COR-L47 (cell line): ENCODE data around the gene PCYOX1L.

Experiments used
- DNase-seq: peaks from one replicate; lab custom pipeline; 2025; lab: John Stamatoyannopoulos, UW

The PCYOX1L gene

DNA sequence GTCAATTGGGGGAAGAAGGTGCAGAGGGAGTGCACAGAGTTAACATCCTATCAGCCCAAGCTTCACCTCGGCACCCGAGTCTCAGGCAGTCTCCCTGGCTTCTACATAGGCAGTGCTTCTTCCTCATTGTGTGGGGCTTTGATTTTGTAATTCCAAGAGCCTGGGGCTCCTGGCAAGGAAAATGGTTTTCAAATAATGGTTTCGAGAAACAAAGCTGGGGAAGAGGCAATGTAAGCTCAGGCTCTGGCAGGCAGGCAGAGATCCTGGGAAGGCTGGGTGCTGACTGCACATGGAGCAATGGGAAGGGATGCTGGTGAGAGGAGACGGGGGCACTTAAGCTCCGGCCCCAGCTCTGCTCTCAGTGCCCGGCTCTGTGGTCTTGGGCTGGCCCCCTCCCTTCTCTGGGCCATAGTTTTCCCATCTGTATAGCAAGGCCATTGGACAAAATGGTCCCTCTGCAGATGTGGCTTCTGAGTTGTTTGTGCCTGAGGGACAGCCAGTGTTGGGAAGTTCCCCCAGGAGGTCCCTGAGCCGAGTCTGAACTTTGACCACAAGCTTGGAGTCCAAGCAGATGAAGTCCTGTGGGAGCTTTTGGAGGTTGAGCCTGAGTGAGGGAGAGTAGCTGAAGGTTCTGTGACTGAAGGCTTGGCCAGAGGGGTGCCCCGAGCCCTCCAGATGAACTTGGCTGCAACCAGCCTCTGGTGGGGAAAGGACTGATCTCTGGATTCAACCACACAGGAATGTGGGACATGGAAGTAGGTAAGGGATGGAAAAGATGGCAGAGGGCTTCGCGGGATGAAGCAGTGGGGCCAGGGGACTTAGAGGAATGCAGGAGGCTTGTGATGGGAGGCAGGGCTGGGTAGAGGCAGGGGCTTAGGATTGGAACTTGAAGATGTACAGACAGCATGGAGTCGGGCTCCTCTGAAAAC is 49.7 kb downstream of the PCYOX1L start:
- DNase-seq: no peak

DNA sequence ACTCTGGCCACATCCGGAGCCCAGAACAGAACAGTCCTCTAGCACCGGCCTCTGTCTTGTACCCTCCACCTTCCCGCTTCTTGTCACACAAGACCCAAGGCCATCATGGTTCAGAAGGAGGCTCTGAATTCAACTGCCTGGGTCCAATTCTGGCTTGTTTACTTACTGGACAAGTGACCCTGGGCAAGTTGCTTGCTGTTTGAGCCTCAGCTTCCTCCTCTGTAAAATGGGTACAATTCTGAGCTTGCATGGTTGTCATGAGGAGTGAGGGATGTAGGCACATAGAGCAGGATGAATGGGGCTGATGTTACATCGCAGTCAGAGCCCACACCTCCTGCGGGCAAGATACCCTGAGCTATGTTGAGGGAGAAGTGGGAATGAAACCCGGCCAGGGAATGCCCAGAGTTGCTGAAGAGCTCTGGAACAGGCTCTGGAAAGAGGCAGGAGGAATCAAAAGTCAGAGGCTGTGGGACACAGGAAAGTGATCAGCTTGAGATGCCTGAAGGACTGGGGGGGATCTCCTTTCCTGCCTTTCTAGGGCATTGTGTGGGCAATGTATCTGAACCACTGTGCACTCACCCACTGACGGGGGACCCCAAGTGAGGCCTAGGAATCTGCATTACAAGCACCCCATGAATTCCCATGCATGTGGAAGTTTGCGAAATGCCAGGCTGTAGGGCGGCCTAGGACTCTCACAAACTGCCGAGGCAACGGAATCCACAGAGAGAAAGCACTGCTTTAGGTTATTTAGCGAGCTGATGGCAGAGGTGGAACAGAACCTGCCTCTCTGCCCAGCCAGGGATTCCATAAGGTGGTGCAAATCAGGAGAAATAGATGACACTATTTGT is 50.6 kb downstream of the PCYOX1L start:
- DNase-seq: no peak

DNA sequence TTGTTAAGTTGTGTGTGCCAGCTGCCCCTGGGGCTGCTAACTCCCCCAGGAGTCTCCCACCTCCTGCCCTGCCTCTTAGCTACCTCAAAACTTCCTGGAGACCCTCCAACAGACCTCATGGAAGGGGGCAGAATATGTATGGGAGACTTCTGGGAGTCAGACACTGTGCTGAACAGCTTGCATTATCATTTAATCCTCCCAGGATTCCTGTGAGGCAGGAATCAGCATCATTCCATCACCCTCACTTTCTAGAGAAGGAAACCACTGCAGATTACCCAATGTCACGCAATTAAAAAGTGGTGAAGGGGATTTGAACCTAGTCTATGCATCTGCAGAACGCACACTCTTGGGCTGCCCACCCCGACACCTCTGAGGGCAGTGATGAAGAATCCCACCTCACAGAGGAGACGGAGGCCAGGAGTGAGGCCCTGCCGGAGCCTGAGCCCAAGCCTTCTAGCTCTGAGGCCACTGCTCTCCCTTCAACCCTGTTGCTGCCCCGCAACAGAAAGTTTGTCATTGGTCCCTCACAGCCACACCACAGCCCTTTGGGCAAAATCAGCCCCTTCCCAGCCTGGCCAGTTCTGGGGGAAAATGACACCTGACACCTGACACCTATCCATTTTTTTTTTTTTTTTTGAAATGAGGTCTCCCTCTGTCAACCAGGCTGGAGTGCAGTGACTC is 51.6 kb downstream of the PCYOX1L start:
- no peak for DNase-seq

DNA sequence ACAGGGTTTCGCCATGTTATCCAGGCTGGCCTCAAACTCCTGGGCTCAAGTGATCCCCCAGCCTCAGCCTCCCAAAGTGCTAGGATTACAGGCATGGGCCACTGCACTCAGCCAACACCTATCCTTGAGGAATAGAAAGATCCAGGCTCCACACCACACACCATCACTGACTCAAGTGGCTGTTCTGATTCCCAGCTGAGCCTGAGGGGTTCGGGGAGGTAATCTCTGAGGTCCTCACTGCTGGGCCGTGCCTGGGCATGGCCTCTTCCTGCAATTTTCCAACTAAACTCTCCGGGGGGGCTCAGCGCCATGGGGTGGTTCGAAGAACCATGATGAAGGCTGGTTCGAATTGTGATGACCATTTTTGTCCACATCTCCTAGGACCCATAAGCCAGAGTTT is 52.2 kb downstream of the PCYOX1L start:
- DNase-seq: no peak

DNA sequence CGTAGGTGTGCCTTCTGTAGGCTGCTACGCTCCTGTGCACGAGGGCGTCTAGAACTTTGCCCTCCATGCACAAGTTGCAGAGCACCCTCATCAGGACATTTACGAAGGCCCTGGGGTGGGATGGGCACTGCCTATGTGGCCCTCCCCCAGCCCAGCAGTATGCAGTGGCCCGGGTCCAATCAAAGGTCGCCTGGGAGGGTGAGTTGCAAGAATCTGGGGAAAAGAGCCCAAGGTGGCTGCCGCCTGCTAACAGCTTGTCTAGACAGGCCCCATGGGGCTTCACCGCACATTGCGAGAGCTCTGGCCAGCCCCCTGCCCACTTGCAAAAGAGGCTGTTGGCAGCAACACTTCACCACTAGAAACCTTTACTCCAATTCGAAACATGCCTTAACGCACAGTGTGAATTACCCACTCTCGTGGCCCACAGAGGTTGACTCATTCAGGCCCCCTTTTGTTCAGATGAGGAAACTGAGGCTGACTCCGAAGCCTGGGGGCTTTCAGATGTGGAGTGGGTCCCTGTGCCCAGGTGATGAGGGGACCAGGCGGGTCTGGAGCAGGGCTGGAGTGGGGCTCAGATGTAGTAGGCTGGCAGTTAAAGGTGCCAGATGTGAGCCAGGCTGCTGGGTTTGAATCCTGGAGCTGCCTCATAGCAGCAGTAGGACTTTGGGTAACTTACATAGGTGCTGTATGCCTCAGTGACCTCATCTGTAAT is 53.0 kb downstream of the PCYOX1L start:
- DNase-seq: no peak

DNA sequence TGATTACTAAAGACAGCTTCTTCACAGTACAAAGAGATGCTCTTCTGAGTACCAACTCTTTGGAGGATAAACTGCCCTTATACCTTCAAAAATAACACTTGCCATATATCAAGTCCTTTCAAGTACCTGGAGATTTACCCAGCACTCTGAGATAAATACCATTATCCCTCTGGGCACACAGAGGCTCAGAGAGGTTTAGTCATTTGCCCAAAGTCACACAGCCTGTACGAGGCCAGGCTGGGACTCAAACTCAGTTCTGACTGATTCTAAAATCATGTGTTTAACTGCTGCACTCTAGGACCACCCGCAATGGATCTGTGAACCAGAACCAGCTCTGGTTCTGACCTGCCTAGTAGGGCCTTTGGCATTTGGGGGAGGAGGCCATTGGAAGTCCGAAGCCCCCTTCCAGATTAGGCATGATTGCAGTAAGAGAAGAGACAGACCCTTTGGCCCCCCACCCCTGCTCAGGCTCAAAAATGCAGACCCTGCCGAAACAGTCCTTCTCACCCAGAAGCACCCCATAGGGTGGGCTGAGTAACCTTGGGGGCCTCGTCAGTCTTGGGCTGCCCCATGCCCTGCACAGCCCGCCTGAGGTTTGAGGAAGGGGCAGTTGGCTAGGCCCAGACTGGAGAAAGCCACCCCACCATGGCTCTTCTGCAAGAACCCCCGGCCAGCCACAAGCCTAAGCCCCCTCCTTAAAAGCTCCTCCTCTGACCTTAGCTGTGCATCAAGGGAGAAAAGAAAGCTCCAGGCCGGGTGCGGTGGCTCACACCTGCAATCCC is 54.1 kb downstream of the PCYOX1L start:
- no peak for DNase-seq

DNA sequence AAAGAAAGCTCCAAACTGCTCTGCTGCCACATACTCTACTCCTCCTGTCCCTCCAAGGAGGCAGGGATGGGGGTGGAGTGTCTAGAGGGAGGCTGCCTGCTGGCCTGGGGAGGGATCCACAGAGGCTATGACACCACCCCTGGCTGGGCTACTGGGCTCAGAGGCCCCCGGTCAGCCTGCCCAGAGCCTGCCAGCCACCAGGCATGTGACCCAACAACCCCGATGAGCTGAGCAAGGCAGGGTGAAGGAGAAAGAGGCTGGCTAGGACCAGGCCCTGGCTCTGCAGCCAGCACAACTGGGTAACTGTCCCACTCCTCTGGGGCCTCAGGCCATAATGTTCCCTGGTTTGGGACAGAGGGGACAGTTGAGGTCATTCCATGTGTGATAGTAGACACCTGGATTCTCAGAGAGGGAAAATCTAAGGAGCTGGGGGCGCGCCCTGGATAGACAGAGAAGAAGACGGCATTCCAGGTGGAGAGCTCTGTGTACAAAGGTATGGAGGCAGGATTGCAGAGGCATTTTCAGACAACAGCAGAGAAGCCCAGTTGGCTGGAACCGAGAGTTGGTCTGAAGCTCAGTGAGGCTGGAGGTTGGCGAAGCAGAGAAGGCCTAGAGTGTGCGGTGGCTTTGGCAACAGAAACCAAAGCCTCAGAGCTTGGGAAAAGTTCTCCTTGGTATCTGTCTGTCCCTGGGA is 55.1 kb downstream of the PCYOX1L start:
- no peak for DNase-seq

DNA sequence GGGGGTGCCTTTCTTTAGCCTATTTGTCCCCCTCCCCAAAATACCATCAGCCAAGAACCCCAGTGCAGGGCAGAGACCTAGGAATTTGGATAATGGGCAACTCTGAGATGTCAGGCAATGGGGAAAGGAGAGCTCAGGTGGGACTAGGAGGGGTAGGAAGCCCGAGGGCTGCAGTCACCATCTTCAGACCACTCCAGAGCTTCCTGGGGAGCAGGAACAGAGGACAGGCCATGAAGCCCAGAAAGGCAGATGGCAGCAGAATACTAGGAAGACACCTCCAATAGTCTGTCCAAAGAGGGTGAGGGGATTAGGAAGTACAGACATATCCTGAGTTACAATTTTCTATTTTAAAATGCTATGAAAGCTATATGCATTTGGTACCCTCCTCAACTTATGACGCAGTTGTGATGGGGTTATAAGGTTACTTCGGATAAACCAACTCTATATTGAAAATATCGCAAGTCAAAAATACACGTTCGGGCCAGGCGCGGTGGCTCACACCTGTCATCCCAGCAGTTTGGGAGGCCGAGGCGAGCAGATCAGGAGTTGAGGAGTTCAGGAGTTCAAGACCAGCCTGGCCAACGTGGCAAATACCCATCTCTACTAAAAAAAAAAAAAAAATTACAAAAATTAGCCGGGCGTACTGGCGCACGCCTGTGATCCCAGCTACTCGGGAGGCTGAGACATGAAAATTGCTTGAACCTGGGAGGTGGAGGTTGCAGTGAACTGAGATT is 55.8 kb downstream of the PCYOX1L start:
- no peak for DNase-seq

DNA sequence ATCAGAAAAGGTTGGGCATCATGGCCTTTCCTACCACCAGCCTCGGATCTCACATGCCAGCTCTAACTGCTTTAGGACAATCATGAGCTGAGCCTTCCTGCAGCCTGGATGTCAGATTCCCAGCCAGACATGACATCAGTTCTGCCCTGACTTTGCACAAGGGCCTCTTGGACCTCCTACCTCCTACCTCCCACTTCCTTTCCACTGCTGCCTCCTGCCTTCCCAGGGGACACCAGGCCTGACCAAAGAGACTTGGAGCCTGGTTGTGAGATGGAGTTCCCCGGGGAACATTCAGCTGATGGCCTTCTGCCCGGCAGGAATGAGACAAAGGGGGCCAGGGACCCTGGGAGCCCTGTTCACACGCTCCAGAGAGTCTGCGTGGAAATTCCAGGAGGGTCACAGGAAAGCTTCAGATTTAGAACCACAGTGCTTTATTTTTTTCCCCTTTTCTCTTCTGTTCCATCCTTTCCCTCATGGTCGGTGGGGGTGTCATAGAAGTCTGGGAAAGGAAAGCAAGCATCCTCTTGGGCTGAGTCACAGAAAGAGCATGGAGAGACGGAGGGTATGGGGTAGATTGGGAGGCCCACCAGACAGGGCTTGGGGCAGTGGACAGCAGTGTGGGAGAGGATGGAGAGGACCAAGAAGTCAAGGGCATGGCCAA is 56.7 kb downstream of the PCYOX1L start:
- DNase-seq: no peak

DNA sequence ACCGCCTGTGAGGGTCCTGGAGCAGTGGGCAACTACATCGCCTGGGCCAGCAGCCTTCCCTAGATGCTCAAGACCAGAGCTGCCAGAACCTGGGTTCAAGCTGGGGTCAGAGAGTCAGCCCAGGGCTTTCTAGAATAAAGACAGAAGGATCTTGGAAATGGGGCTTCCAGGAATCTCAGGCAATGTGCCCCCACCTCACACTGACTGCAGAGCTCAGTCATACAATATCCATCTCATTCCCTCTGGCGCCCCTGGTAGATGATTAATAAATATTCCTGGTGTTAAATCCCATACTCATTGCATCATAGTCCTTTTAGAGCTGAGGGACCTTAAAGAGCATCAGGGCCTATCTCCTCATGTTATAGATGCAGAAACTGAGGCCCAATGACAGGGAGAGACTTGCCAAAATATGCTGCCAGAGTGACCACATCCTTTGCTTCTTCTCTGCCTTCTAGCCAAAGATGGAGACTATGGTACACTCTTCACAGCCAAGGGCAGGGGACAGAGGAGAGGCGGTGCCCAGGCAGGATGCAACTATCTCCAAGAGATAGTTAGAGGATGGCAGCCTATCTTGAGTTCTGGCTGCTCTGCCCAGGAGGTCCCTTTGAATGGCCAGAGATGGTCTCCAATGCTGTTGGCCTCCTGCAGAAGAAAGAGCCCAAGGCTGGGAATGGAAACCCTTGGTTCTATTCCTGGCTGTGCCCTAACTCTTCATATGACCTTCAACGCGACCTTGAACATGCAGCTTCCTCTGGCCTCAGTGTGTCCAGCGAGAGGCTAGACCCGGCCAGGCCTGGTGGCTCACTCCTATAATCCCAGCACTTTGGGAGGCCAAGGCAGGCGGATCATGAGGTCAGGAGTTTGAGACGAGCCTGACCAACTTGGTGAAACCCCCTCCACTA is 57.5 kb downstream of the PCYOX1L start:
- DNase-seq: no peak

DNA sequence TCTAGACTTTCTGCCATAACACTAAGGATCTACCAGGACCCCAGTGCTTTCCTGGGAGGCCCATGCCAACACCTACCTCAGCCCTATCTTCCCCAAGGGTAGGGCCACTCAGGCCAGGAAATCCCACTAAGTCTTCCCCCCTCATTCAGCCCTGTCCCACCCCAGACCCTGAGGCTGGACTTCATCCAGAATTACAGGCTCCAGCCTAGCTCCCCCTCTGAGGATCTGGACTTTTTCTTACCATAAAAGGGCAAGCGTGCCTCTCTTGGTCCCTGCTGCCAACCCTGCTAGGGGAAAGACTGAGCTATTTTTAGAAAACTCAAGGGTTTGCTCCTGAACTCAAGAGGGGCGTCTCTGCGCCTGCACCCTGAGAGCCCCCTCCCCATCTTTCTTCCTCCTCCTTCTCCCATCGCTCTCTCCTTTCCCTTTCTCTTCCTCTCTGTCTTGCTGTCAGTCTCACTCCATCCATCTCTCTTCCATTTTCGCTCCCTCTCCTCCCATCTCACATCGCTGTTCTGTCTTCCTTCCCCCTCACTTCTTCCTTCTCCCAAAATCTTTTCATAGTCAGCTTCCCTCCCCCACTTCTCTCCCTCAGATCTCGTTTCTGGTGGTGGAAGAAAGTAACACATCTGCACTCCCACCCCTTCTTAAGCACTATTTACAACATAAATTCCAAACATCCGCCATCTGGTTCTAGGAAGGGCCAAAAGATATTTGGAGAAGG is 59.3 kb downstream of the PCYOX1L start:
- DNase-seq: no peak

DNA sequence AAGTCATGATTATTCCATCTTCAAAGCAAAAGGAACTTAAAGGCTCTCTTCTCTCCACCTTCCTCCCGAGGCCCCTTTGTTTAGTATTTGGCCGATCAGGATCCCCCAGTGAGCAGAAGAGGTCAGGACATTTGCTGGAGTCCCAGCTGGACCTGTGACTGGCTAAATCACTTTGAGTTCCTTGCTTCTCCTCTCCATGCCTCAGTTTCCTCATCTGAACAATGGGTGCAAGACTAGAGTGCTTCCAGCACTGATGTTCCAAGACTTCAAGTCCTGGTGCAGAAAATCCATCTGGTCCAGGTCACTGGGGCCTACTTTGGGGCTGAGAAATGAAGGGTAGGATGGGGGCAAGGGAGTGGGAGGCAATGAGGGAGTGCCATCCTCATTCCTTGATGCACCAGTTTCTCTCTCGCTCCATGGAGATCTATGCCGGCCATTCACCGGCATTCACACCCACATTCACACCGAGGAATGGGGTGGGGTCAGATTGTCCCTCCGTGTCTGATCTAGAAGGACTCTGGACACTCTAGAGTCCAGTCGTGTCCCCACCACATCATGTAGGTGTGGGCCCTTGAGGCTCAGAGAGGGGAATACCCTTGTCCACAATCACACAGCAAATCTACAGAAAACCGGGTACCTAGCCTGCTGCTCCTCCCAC is 60.0 kb downstream of the PCYOX1L start:
- no peak for DNase-seq

DNA sequence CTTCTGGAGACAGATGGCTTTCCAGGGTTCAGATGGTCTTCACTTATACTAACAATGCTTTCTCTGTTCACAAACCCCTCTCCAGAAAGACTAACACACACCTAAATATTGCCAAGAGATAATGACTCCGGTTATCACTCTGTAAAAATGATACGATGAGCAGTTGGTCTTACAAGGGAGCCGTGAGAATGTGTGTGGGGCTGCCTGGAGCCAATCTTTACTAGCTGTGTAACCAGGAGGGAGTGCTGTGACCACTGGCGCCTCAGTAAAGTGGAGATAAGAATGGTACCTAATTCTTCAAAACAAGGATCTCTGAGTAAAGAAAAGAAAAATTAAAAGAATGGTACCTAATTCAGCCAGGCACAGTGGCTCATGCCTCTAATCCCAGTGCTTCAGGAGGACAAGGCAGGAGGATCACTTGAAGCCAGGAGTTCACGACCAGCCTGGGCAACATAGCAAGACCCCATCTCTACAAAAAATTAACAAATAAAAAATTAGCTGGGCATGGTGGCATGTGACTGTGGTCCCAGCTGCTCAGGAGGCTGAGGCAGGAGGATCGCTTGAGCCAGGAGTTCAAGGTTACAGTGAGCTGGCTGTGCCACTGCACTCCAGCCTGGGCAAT is 61.2 kb downstream of the PCYOX1L start:
- no peak for DNase-seq
